Kasumi-1 (cell line): Measurements from ENCODE around the gene SLAMF9.

Source experiments
- DNase-seq, 2 experiments: peaks; one replicate each; lab custom pipeline; 2025; lab: John Stamatoyannopoulos, UW

The SLAMF9 gene

DNA sequence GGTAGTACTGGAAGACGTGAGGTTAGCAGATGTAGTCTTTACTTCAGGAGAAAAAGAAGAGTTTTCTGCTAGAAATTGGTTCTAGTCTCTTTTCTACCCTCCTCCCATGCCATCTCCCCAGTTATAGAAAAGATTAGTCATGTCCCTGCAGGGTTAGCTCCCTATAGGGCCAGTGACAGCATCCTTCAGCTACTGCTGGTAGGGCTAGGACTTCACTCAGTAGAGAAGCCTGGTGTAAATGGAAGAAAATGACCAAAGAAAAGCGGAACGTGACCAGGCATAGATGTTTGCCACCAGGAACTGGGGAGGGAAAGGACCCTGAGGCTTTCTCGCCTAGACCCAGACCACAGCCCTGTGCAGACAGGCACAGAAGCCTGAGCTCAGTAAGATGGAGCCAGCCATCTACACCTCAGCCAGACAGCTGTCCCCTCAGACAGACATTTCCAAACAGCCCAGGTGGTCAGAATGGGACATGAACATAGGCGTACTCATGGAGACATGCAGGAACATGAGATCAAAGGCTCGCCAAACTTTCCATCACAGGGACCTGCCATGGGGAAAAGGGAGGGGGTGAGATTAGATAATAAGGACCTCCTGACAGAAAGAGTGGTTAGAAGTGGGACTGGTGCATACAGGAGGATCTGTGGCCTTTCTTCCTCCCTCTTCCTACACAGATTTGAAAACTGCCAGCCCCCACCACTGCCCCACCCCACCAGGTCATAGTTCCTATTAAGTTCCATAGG lies 23.5 kb upstream of the SLAMF9 start:
- no peak for DNase-seq

- no peak for DNase-seq
These were observed 20.4 kb upstream of the SLAMF9 start for GRCh38 chr1:159974350-159974965.

- no peak for DNase-seq
These were observed 19.4 kb upstream of the SLAMF9 start for GRCh38 chr1:159973350-159973940.

- DNase-seq, result no peak
These were observed 18.6 kb upstream of the SLAMF9 start for GRCh38 chr1:159972443-159973205.

GRCh38 chr1:159970932-159971342 lies 16.9 kb upstream of the SLAMF9 start:
- no peak for DNase-seq

- no peak for DNase-seq
These were observed 14.9 kb upstream of the SLAMF9 start for GRCh38 chr1:159968901-159969300.

DNA sequence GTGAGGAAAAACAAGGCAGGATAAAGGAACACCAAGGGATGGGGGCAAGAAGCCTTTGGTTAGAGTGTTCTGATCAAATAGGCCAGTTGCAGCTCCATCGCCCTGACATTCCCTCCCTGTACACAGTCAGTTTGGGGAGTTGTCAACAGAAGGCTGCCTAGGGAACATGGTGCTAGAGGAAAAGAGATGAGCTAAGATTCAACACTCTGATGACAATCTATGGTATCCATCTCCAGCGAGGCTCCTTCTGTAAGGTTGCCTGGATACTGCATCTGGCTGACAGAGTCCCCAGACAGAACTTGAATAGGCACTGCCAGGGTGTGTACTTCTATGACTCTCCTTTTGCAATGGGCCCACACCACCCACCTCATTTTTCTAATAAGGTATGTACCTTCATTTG lies 11.2 kb upstream of the SLAMF9 start:
- DNase-seq, result no peak

GRCh38 chr1:159964144-159964543 lies 10.1 kb upstream of the SLAMF9 start:
- DNase-seq, result no peak

DNA sequence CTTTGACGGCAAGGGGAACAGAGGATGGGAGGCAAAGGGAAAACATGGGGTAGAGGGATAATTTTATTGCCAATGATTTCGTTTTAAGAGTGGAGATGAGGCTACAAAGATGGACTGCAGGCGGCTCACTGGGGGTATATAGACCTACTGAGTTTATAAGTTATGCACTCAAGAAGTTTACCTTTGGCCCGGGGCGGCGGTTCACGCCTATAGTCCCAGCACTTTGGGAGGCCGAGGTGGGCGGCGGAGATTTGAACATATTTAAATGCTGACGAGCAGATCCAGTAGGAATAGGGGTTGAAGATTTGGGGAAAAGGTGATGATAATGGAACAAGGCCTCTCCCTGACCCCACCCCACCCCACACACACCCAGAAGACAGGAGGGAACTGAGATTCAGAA lies 8.1 kb upstream of the SLAMF9 start:
- DNase-seq, result no peak

- no peak for DNase-seq
These were observed 7.6 kb upstream of the SLAMF9 start for GRCh38 chr1:159961636-159962035.

DNA sequence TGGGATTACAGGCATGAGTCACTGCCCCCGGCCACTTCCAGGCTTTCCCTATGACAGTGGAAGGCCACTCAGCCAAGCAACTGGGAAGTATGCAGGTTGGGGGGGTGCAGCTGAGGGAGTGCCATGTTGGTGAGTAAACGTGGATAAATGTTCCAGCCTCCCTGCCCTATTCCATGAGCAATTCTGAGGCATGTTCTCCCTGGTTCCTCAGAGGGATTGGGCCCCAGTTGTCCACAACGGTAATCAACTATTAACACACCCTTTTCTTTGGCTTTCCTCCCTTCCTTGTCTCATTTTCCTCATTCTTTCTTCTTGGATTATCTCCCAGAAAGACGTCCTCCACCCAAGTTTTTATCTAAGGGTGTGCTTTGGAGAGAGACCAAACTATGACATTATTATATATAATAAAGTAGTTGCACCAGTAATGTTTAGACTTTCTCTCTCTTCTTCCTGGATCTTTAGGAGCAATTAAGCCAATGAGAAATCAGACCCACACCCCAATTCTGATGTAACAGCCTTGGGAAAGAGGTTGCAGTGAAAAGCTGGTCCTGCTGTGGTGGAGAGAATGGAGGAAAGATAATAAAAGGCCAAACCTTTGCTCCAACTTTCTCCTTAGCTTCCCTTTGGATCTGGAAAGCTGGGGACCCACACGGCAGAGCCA lies 6.8 kb upstream of the SLAMF9 start:
- DNase-seq, result no peak

GRCh38 chr1:159959451-159959850 lies 5.4 kb upstream of the SLAMF9 start:
- DNase-seq, result no peak

DNA sequence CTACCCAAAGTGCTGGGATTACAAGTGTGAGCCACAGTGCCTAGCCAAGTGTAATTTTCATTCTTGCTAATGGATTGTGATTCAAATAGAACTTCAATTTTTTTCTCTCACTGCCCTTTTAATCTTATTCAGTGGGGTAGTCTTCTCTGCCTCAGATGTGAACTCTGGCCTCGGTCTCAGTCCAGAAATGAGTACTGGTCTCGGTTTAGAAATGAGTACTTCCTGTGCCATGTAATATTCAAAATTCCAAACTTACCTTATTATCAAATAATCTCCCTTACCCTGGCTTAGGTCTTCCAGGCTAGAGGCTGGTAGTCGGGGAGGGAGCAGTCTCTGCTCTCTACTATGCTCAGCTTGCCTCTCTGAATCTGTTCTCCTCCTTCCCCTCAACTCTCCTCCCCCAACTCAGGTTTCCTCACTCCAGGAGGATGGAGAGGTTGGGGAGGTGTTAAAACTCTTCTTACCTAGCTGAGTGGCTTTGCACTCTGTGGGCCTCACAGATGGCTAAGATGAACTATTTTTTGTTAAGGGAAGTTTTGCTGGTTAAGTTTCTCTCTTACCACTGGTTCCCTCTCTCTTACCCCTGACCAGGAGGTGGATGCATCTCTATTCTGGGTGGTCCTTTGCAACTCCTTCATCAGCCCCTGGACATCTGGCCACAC lies 4.8 kb upstream of the SLAMF9 start:
- DNase-seq, result no peak

- DNase-seq, result no peak
These were observed 3.8 kb upstream of the SLAMF9 start for GRCh38 chr1:159957824-159958268.

DNA sequence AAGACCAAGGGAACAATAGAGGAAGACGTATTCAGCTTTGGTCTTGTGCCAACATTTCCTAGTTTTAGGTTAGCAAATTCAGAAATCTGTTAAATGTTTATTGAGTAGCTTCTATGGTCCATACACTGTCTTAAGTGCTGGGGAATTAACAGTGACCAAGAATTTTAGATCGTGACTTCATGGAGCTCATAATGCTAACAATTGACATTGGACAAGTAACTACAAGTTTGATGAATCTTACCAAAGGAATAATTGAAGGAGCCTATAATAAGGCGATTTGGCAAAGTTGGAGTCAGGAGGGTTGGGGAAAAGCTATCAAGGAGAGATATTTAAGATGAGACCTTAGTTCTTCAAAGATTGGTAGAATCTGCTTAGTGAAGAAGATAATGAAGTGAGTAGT lies 1.4 kb upstream of the SLAMF9 start:
- no peak for DNase-seq

DNA sequence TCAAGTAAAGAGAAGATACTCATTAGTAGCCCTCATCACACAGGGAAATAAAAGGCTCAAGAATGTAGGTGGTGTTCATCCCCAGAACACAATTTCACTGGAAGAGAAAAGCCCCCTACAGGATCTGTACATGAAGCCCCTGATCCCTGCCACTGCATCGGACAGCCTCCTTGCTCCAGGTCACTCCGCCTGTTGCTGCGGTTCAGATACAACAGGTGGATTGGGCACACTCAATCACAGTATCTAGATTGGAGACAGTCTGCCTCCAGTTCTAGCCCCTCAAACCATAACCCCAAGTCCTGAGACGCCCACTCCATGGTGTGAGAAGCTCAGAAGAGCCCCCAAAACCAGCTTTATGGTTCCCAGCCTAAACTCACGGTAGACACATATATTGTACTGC lies 1.1 kb downstream of the SLAMF9 start:
- no peak for DNase-seq

DNA sequence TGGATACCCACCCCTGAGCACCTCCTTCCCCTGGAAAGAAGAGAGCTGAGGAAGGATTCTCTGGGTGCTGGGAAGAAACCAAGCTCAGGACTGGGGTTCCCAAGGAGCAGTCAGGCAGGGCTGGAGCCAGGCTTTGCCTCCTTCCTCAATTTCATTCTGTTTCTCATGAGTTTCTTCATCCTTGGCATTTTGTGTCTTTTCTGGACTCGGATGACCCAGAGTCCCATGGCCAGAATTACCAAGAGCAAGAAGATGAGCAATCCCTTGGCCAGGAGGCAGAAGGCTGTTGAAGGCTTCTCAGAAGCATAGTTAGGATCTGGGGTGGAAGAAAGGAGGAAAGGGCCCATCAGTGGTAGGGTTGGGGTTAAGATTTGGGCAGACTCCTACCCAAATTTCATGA lies 2.5 kb downstream of the SLAMF9 start:
- DNase-seq, result no peak

- DNase-seq, result no peak
These were observed 3.0 kb downstream of the SLAMF9 start for GRCh38 chr1:159951016-159951415.

GRCh38 chr1:159949981-159950381 lies 4.1 kb downstream of the SLAMF9 start:
- DNase-seq, result no peak

- no peak for DNase-seq
These were observed 4.9 kb downstream of the SLAMF9 start for GRCh38 chr1:159949123-159949522.

GRCh38 chr1:159947942-159948341 lies 6.1 kb downstream of the SLAMF9 start:
- DNase-seq, result no peak
